ENCODE data around the gene MFSD2B. TPM values are rescaled to one million over a fixed set of nuclear protein-coding genes. Genes with fewer than 3 reads are reported as not detected.

Gene MFSD2B
- total RNA-seq, 1 donor from 2014 or later = not detected

DNA sequence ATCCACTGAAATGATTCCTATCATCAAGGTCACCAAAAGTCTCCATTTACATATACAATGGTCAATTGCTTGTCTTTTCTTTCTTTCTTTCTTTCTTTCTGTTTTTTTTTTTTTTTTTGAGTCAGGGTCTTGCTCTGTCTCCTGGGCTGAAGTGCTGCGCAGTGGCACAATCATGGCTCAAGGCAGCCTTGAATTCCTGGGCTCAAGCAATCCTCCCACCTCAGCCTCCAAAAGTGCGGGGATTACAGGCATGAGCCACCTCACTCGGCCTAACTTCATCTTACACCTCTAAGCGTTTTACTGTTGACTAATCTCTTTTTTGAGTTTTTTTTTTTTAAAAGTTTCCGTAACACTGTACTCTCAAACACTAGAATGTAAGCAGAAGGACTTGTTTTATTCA is 65.4 kb downstream of the MFSD2B start:
- no peaks in the 10 kb centered on the region for H3K9me3 ChIP-seq
- TF ChIP-seq, protein P1, sequence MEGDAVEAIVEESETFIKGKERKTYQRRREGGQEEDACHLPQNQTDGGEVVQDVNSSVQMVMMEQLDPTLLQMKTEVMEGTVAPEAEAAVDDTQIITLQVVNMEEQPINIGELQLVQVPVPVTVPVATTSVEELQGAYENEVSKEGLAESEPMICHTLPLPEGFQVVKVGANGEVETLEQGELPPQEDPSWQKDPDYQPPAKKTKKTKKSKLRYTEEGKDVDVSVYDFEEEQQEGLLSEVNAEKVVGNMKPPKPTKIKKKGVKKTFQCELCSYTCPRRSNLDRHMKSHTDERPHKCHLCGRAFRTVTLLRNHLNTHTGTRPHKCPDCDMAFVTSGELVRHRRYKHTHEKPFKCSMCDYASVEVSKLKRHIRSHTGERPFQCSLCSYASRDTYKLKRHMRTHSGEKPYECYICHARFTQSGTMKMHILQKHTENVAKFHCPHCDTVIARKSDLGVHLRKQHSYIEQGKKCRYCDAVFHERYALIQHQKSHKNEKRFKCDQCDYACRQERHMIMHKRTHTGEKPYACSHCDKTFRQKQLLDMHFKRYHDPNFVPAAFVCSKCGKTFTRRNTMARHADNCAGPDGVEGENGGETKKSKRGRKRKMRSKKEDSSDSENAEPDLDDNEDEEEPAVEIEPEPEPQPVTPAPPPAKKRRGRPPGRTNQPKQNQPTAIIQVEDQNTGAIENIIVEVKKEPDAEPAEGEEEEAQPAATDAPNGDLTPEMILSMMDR (IDR thresholded peaks at IDR 0.05) = no peak
- intact Hi-C loops (cut with DNase I) = no loop called here
- H3K4me1 ChIP-seq = peaks cover 2 to 4% of the 10 kb centered on the region in 2 donors
- DNase-seq (ENCODE audit: low spot score in 2 of 2) = no peak
- no peaks in the 10 kb centered on the region for H3K27me3 ChIP-seq
- peak overlapping the region; percentile 57 to 79 for H3K4me3 ChIP-seq
- H3K27ac ChIP-seq = peak overlapping the region; percentile 92 to 94
- peaks cover 0 to 23% of the 10 kb centered on the region in 2 donors for H3K36me3 ChIP-seq

Other genes starting within 250 kb of the MFSD2B start
- gene ATAD2B, start 83.0 kb upstream of the MFSD2B start, total RNA-seq = 8.4 TPM
- 3.0 TPM for gene UBXN2A, start 69.6 kb upstream of the MFSD2B start, total RNA-seq
- gene WDCP, start 37.3 kb downstream of the MFSD2B start, total RNA-seq = 1.9 TPM
- gene FKBP1B, start 39.7 kb downstream of the MFSD2B start, total RNA-seq = not detected
- 26.9 TPM for gene SF3B6, start 66.2 kb downstream of the MFSD2B start, total RNA-seq
- 1.6 TPM for gene TP53I3, start 74.7 kb downstream of the MFSD2B start, total RNA-seq
- gene PFN4, start 113.2 kb downstream of the MFSD2B start, total RNA-seq = not detected
- gene FAM228B, start 113.4 kb downstream of the MFSD2B start, total RNA-seq = 144 TPM
- gene FAM228A, start 165.0 kb downstream of the MFSD2B start, total RNA-seq = not detected

Measured in ascending aorta (tissue), 2 donors.